Stimulated activated CD8-positive, alpha-beta memory T cell treated with anti-CD3 and anti-CD28 coated beads, Interleukin-15, amount 100 ng/mL, for 1 hour (primary cell): ENCODE results near the gene ANK2.
"Not testable (repeated sequence)": the region's sequence is repeated elsewhere in the genome, so short reads cannot be mapped to it uniquely, and the experiment has no call there.

Experiments used
- DNase-seq: peaks from one replicate; pipeline ENCODE4 v3.0.0-alpha.2; 2020; ENCODE audit warnings: low read depth

ANK2 gene

DNA sequence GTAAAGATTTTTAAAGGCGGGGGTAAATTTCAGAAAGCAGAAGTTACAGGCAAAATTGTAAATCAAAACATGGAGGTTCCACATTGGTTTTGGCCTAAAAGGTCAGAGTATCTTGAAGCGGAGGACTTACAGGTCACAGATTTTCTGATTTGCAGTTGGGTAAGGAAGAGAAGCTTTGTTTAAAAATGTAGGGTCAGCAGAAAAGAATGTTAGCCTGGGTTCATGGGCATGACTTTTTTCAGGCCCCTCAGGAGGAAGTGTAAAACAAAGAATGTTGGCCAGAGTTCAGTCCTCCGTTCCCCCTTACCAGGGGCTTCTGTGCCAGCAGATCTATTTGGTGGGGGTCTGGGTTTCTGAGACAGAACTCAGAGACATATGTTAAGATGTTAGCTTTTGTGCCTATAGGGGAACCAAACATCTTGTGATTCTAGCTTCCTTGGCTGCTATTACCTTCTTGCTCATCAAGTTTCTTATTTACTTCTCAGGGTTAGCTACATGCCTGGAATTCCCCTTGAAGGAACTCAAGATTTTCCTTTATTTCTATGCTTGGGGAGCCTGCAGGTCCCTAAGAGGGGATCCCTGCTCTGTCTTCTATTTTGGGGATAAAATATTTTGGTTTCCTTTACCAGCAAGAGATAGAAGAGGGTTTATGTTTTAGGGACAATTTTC is 160.3 kb downstream of the ANK2 start:
- no peak for DNase-seq

DNA sequence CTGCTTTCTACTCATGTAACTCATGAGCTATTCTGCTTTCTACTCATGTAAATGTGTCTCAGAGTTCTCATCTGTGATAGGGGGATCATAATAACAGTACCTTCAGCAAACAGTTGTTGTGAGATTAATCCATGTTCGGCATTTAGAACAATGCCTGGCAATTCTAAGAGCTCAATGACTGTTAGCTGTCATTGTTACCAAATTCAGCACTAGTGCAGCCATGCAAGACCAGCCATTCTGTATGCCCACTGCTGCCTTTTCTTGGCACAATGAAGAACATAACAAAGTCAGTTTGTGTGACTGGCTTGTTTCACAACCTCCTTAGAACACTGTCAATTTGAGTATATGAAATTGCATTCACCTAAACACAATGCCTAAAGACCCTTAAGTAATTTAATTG is 163.2 kb downstream of the ANK2 start:
- no peak for DNase-seq

DNA sequence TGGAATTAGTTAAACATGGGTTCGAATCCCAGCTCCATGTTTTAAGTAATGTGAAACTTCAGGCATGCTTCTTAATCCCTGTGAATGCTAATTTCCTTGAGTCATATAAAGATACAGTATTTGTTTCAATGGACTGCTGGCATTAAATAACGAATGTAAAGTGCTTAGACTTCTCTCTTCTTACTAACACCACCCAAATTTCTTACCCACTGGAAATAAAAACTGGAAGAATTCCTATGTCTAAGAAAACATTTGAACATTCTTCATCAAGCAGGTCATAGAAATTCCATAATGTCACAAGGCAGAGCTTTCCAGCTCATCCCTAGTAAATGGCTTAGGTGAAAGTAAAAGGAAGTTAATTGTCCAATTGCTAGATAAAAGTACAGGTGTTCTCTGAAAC is 172.5 kb downstream of the ANK2 start:
- no peak for DNase-seq

DNA sequence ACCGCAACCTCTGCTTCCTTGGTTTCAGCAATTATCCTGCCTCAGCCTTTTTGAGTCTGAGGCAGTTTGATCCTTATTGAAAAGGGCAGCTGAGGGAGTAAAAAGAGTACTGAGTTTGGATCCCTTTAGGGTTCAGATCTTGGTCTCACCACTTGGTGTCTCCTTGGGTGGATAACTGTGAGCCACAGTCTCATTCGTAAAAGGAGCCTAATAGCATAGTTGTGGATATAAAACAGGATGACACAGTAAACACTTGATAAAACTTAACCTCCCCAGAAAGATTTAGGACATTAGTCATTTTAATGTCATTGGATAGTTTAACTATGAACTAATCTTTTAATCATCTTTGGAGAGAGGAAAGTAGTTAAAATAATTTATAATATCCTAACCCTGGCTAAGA is 173.0 kb downstream of the ANK2 start:
- DNase-seq, result no peak

DNA sequence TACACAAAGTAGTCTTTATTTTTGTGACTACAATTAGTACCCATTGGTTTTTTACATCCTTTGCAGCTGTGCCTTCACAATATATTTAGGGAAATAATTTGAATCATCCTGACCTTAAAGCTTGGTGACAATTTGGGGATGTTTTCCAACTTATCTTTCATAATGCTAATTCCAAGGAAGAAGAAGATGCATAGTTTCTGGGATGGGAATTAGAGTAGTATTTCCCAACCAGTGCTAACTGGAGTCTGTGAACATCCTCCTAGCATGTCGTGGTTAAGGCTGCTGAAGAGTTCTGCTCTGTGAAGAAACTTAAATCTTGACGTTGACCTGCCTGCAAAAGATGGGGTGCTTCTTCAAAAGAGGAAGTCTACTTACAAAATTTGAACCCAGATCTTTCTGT is 173.5 kb downstream of the ANK2 start:
- no peak for DNase-seq

DNA sequence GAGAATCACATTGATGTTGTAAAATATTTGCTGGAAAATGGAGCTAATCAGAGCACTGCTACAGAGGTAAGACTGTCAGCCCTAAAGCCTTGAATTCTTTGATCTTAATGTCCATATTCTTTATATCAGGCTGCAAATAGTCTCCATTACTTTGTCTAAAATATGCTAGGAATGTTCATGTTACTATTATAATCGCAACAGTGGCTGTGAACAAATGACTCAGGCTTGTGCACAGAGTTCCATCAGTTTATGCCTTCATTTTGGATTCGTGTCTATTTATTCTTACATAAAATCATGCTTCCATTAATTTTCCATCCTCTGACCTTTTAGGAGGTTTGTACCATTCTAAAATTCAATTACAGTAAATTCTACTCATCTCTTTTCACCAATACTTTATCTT is 182.7 kb downstream of the ANK2 start:
- DNase-seq, result no peak

DNA sequence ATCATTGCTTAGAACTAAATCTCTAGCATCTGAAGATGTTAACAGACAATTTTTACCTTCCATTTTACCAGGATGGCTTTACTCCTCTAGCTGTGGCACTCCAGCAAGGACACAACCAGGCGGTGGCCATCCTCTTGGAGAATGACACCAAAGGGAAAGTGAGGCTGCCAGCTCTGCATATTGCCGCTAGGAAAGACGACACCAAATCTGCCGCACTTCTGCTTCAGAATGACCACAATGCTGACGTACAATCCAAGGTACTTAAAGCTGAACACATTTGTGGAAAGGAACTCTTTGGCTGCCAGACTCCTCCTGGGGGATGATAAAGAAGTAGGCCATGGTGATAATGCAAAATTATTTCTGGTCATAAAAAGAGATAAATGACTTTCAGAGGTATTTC is 187.5 kb downstream of the ANK2 start:
- DNase-seq, result no peak

DNA sequence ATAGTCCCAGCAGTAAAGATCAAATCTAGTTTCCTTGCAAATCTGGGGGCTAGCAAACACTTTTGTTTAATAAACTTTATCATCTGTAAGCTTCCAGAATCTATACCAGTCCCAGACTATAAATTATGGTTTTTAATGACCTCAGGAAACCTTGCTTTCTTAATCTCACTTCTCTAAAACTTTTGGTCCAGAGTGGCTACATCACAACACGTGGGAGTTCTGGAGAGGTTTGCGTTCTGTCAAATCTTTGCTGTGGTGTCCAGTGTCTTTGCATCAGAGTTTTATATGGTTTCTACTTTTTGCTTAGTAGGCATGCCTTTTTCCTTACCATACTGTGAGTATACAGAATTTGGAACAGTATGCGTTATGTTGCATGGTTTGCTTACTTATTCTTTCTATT is 193.9 kb downstream of the ANK2 start:
- DNase-seq, result no peak

DNA sequence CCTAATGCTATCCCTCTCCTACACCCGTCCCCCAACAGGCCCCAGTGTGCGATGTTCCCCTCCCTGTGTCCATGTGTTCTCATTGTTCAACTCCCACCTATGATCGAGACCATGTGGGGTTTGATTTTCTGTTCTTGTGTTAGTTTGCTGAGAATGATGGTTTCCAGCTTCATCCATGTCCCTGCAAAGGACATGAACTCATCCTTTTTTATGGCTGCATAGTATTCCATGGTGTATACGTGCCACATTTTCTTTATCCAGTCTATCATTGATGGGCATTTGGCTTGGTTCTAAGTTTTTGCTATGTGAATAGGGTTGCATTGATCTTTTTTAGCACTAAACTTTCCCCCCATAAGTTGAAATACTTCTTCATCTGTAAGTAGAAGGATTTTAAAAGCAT is 195.3 kb downstream of the ANK2 start:
- not testable (repeated sequence) for DNase-seq

DNA sequence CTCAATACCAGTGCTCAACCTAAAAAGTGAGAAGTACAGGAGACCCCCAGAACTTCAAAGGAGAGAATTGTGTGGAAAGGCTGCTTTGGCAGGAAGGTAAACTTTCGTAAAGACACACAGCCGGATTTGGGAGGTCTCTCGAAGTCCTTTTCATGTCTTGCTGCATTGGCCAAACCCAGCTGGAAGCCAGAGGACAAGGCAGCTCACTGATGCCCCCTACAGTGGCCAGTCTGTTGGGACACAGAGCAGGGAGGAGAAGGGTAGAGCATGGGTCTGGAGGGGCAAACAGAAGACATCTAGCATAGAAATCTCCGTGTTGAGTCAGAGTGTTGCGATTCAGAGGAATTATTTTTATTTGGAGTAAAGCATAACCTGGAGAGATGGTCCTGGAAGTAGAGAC is 198.9 kb downstream of the ANK2 start:
- DNase-seq, result no peak

DNA sequence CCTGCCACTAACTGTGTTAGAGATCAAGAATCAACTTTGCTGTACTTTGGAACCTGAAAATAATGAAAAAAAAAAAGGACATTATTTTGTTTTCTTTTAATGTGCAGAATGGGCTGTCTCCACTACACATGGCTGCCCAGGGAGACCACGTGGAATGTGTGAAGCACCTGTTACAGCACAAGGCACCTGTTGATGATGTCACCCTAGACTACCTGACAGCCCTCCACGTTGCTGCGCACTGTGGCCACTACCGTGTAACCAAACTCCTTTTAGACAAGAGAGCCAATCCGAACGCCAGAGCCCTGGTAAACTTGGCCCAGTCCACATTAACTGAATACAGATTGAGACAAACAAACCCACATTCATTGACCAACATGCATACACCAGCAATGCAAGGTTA is 206.2 kb downstream of the ANK2 start:
- no peak for DNase-seq

DNA sequence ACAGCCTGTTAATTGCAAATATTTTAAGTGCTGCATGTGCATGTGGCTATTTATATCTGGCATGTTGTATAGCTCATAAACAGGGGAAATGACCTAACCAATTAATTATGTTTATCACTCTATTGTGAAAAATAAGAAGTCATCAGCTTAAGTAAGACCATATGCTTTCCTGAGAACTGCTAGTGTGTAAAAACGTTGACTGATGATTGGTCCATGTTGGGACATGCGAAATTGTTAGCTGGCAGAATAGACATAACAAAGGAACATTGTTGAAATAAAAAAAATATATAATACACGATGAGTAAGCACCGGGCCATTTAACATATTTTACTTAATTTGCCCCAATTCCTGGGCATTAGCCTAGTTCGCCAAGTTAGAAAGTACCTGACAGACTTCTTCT is 207.5 kb downstream of the ANK2 start:
- DNase-seq, result no peak

DNA sequence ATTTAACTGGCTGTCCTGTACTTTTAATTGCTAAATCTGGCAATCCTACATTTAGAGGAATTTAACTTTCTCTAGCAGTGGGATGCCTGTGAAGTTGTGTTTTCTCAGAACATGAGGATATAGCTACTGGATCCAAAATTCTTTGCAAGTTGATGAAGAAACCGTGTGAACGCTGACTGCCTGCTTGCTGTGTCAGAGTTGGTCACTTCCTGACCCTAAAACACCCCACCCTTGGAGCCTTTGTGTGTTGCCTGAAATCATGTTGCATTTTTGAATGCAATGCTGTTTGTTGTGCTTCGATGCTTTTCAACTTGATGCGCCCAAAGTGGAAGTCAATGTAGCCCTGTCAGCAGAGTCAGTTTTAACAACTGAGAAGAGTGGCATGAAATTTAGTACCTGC is 211.2 kb downstream of the ANK2 start:
- DNase-seq, result no peak

DNA sequence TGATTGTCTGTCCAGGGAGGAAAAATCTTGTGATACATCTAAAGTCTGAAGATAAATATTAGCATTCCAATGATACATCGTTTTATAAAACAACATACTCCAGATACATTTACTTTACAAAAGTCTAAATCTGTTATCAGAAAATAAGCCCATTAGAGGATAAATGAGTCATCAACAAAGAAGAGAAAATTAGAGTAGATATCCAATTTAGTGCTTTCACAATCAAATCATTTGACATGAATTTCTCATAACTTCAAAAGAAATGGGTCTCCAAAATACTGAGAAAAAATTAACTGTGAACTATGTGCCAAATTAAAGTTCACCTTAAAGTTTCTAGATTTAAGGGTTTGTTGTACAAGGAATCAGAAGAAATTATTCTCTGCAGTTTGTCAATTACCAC is 213.8 kb downstream of the ANK2 start:
- DNase-seq, result no peak

DNA sequence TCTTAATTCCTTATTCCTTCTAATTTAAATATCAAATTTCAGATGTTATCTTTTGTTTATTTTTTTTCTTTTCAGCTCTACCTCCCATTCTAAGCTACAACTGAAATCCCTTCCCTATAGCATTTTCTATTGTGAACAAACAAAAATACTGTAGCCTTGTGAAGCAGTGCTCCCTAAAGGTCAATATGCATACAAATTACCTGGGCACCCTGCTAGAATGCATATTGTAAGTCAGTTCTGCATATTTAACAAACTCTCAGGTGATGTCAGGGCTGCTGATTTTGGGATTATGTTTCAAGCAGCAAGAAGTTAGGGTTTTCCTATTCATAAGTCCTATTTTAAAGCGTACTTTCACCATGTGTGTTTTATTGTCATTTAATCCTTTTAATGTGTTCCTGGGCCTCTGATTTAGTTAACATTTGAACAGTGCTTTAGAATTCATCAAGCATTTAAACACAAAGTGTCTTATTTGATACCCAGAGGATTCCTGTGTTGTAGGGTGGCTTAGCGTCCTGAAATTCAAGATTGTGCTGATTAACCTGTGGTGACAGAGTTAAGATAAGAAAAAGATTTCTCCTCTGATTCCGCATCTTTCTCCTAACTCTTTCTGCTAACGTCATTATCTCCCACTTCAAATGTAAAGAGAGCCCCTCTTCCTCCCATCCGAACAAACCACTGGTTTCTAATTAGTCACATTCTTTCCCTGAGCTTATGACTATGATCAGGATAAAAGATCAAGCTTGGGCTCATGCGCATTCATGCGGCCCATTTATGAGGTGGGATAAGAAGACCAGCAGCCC is 221.3 kb downstream of the ANK2 start:
- no peak for DNase-seq

DNA sequence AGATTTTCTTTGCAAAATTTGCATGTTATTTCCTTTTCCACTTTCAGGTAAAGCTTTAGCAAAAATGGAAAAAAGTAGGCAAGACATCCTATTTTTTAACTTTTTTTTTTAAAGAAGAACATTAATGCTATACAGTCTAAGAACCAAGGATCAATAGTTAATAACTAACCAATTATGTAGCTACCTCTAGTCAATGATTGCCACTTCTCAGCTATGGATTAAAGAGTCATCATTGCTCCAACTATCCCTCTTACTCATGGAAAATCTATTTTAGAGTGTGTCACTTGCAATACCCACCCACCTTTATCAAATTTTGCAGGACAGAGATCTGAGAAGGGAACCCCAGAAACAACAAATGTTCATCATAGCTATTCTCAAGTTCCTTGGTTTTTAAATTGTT is 223.1 kb downstream of the ANK2 start:
- no peak for DNase-seq

DNA sequence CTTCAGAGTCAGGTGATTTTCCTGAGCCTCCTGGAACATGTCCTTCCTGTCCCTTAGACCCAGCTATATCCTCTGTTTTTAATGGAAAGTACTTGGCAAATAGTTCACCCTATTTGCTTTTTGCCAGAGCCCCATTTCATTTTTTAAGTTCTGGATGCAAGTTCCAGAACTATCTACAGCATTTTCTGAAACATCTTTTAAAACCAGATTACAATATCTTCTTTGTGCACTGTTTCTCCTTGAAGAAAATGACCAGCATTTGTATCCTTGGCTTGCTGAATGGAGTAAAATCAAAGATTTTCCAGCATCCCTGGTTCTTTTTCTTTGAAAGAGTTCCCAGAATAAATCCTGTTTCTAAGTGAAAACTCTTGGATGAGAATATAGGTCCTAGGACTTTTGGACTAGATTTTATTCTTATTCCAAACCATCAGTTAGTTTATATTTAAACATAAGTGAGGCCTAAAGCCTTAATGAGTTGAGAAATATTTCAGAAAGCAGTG is 224.3 kb downstream of the ANK2 start:
- DNase-seq, result no peak

DNA sequence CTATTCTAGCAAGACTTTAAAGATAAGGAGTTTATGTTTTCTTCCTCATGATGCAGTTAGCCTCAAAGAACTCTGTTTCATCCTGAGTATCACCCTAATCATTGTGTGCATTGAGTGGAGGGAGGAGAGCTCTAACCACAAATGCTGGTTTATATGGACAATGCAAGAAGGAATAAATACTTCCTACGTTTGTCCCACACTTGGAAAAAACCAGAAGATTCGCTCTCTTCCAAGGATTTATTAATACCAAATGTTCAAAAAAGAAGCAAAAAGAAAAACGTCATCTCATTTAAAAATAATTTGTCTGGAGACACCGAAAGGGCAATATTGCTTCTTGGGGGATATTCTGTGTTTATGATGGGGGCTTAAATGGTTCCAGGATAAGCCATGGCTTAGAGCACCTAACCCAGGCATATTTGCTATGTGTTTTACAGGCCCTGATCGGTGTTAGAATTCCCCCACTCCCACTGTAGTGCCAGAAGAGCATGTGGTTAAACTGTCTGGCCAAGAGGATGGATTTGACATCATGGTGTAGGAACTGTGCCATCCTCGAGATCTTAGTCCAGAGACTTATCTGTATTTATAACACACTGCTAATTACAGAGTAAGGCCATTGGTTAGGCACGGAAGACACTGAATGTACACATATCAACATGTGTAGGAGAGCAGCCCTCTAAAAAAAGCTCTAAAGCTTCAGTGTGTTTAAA is 227.2 kb downstream of the ANK2 start:
- DNase-seq, result no peak

DNA sequence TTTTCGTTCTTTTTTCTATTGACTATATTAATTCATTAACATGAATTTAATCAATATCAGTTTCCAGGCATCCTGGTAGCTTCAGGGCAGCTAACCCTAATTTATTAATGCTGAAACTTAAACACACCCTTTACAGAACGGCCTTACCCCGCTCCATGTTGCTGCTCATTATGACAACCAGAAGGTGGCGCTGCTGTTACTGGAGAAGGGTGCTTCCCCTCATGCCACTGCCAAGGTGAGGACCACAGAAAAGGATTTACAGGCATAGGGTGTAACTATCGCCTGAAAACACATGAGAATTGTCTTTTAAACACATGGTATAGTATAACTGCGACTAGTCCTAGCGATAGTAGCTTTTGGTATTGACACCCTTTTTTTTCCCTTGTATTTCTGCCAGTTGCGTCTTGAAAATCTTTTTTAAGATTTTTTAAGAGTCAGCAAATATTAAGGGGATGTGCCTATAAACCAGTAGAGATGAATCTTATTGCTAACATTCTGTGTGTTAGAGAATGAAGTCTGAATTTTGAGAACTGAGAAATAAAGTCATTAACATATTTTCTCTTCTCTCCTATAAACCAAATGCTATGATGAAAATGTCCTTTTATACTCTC is 229.0 kb downstream of the ANK2 start:
- peak; percentile 9 for DNase-seq

DNA sequence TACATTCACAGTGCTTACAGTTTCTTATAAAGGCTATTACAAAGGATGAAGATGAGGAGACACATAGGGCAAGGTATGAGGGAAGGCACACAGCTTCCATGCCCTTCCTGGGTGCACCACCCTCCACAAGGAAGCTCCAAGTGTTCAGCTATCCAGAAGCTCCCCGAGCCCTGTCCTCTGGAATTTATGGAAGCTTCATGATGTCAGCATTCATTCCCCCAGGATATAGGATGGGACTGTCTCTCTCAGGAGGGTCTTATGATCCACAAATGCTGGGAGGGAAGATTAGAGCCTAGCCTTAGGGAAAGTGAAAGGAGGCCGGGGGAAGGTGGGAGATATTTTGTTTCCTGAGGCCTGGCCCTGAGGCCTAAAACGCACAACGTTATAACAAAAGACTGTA is 236.0 kb downstream of the ANK2 start:
- DNase-seq, result no peak

DNA sequence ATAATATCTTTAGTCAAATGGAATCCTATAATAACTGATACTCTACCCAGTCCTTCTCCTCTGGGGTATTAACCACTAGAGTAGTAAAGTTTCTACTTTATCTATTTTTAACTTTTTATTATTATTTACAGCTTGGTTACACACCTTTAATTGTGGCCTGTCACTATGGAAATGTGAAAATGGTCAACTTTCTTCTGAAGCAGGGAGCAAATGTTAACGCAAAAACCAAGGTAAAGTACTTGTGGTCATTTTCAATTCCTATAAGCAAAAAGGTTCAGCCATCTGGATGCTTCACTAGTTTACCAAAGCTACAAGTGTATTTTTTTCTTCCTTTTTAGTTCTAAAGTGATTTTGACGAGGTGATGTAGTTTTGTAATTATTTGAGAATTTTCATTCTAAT is 238.8 kb downstream of the ANK2 start:
- no peak for DNase-seq

DNA sequence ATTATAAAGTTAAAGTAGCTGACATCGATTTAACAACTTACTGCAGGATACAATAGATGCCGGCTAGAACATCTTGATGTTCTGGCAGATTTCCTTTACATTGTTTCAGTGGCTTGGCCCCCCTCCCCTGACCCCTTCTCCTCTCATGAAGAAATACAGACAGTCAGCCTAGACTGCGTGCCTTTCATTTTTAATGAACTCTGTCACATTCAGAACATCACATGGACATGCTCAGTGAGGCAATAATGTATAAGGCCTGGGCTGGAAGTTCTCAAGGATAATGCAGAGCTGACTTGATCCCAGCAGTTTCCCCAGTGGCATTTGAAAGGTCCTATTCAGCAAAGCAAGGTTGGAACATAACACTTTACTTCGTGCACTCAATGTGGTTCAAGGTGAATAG is 239.2 kb downstream of the ANK2 start:
- no peak for DNase-seq

DNA sequence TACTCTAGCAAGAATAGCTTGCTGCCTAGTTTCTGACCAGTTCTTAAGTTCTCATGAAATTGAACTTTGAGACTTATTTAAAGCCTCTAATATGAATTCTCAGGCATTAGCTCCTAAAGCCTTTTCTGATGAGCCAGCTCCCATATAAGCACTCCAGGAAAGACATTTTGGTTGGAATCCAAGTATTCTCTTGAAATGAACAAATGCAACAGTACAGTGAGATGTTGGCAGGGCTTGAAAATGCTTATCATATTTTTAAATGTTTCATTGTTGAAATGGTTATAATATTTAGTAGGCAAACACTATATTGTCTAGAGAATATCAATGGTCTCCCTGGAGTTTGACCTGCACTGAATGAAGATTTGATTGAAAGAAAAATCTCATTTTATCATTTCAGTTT is 240.3 kb downstream of the ANK2 start:
- DNase-seq, result no peak
